ENCODE results near the gene NTNG2. TPM values are rescaled to one million over a fixed set of nuclear protein-coding genes. Genes with fewer than 3 reads are reported as not detected.

NTNG2 gene
- polyA plus RNA-seq, 1 donor from 2014 or later, result 0.43 TPM

DNA sequence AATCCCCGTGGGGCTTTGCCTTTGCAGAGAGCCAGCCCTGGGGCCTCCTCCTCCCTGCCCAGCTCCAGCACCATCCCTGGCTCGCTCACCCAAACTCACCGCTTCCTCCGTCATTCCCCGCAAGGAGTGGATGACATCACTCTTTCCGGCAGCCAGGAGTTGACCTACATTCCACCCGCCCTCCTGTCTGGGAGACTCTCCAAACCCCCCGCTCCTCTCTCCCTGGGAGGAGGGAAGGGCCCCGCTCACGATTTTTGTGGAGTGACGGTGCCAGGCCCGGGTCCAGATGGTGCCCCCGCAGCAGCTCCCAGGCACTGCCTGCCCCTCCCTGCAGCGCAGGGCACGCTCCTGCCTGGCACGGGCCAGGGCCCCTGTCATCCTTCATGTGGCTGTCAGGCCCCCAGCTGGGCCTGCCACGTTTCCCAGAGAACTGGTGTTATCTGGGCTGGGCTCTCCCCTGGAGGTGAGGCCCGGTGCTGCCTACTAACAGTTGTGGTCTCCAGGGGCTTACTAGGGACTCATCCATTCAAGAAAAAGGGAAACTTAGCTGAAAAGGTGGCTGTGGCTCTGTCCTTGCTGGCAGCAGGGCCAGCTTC, 52.3 kb downstream of the NTNG2 start:
- Histone ChIP-seq H3K9me2 (ENCODE audit: insufficient read depth, low read length) (no peaks in the 10 kb centered on the region), H3K27me3 (ENCODE audit: insufficient read depth, low read depth, low read length) (no peaks in the 10 kb centered on the region), H4K20me1 (ENCODE audit: insufficient read depth) (no peaks in the 10 kb centered on the region), H3K9ac (ENCODE audit: low read length) (no peak overlapping the region), H3K79me2 (replicated peaks; ENCODE audit: insufficient read depth, low read length) (no peaks in the 10 kb centered on the region), H2AFZ (ENCODE audit: low read depth, low read length) (no peak overlapping the region), H3K4me2 (ENCODE audit: low read length) (no peak overlapping the region), H3K9me3 (ENCODE audit: low read length) (no peaks in the 10 kb centered on the region), H3F3A (ENCODE audit: insufficient read depth, low read length, poor library complexity, severe bottlenecking) (no peaks in the 10 kb centered on the region), H3K4me3 (ENCODE audit: low read length) (no peak overlapping the region), H3K36me3 (ENCODE audit: insufficient read depth, low read length) (no peaks in the 10 kb centered on the region), H3K27ac (ENCODE audit: low read length) (no peak overlapping the region)
- TF ChIP-seq RAD21 (conservative IDR thresholded peaks at IDR 0.05) (no peak), POLR2AphosphoS5 (IDR thresholded peaks at IDR 0.05) (no peak), MXI1 (conservative IDR thresholded peaks at IDR 0.05; ENCODE audit: poor library complexity, severe bottlenecking) (no peak), SMC3 (conservative IDR thresholded peaks at IDR 0.05; ENCODE audit: poor library complexity) (no peak), EP300 (conservative IDR thresholded peaks at IDR 0.05; ENCODE audit: poor library complexity, severe bottlenecking) (no peak), TAF1 (IDR thresholded peaks at IDR 0.05; ENCODE audit: low read depth) (no peak), EZH2 (IDR thresholded peaks at IDR 0.05; ENCODE audit: borderline replicate concordance, insufficient read depth, low read length, poor library complexity, severe bottlenecking) (no peak)

DNA sequence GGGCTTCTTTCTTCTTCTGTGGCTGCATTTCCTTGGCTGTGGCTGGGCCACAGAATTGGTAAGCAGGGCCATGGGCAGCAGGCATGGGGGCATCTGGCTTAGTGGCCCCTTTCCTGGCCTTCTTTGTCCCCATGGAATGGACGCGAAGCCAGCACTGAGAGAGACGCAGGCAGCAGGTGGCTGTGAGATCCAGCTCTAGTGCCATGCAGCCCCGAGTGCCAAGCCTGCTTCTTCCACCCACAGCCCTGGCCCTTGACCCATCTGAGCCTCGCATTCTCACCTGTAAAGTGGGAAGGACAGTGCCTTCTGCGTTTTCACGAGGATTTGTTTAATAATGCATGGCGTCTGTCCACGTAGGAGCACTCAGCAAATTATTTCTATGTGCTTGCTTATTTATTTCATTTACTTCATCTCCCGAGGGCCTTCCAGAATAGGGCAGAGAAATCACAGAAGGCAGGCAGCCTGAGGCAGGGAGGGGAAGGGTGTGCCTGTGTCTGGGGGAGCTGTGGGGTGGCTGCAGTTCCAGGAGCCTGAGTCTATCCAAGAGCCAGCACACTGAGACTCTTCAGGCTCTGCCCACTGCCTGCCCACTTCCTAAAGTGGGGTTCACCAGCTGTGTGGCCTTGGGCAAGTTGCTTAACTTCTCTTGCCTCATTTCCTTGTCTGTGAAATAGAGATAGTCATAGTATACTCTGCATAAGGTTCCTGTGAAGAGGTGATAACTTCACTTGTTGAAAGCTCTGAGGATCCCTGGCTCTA, 55.2 kb downstream of the NTNG2 start:
- no peak overlapping the region for H3K27ac ChIP-seq (ENCODE audit: low read length)

More for the DNA sequence above, 55.2 kb downstream of the NTNG2 start:
- Histone ChIP-seq H4K20me1 (ENCODE audit: insufficient read depth) (no peaks in the 10 kb centered on the region), H3K79me2 (replicated peaks; ENCODE audit: insufficient read depth, low read length) (no peaks in the 10 kb centered on the region), H3K36me3 (ENCODE audit: insufficient read depth, low read length) (no peaks in the 10 kb centered on the region), H3K9ac (ENCODE audit: low read length) (no peak overlapping the region), H3F3A (ENCODE audit: insufficient read depth, low read length, poor library complexity, severe bottlenecking) (no peaks in the 10 kb centered on the region), H3K4me3 (ENCODE audit: low read length) (no peak overlapping the region), H3K9me3 (ENCODE audit: low read length) (no peaks in the 10 kb centered on the region), H2AFZ (ENCODE audit: low read depth, low read length) (no peak overlapping the region), H3K9me2 (ENCODE audit: insufficient read depth, low read length) (no peaks in the 10 kb centered on the region), H3K4me2 (ENCODE audit: low read length) (no peak overlapping the region), H3K27me3 (ENCODE audit: insufficient read depth, low read depth, low read length) (no peaks in the 10 kb centered on the region)
- TF ChIP-seq EP300 (conservative IDR thresholded peaks at IDR 0.05; ENCODE audit: poor library complexity, severe bottlenecking) (no peak), MXI1 (conservative IDR thresholded peaks at IDR 0.05; ENCODE audit: poor library complexity, severe bottlenecking) (no peak), TAF1 (IDR thresholded peaks at IDR 0.05; ENCODE audit: low read depth) (no peak), SMC3 (conservative IDR thresholded peaks at IDR 0.05; ENCODE audit: poor library complexity) (no peak), RAD21 (conservative IDR thresholded peaks at IDR 0.05) (no peak), POLR2AphosphoS5 (IDR thresholded peaks at IDR 0.05) (no peak), EZH2 (IDR thresholded peaks at IDR 0.05; ENCODE audit: borderline replicate concordance, insufficient read depth, low read length, poor library complexity, severe bottlenecking) (no peak)
- TF ChIP-seq, protein P1, sequence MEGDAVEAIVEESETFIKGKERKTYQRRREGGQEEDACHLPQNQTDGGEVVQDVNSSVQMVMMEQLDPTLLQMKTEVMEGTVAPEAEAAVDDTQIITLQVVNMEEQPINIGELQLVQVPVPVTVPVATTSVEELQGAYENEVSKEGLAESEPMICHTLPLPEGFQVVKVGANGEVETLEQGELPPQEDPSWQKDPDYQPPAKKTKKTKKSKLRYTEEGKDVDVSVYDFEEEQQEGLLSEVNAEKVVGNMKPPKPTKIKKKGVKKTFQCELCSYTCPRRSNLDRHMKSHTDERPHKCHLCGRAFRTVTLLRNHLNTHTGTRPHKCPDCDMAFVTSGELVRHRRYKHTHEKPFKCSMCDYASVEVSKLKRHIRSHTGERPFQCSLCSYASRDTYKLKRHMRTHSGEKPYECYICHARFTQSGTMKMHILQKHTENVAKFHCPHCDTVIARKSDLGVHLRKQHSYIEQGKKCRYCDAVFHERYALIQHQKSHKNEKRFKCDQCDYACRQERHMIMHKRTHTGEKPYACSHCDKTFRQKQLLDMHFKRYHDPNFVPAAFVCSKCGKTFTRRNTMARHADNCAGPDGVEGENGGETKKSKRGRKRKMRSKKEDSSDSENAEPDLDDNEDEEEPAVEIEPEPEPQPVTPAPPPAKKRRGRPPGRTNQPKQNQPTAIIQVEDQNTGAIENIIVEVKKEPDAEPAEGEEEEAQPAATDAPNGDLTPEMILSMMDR (IDR thresholded peaks at IDR 0.05; ENCODE audit: poor library complexity, severe bottlenecking), result no peak
- TF ChIP-seq, protein P2, sequence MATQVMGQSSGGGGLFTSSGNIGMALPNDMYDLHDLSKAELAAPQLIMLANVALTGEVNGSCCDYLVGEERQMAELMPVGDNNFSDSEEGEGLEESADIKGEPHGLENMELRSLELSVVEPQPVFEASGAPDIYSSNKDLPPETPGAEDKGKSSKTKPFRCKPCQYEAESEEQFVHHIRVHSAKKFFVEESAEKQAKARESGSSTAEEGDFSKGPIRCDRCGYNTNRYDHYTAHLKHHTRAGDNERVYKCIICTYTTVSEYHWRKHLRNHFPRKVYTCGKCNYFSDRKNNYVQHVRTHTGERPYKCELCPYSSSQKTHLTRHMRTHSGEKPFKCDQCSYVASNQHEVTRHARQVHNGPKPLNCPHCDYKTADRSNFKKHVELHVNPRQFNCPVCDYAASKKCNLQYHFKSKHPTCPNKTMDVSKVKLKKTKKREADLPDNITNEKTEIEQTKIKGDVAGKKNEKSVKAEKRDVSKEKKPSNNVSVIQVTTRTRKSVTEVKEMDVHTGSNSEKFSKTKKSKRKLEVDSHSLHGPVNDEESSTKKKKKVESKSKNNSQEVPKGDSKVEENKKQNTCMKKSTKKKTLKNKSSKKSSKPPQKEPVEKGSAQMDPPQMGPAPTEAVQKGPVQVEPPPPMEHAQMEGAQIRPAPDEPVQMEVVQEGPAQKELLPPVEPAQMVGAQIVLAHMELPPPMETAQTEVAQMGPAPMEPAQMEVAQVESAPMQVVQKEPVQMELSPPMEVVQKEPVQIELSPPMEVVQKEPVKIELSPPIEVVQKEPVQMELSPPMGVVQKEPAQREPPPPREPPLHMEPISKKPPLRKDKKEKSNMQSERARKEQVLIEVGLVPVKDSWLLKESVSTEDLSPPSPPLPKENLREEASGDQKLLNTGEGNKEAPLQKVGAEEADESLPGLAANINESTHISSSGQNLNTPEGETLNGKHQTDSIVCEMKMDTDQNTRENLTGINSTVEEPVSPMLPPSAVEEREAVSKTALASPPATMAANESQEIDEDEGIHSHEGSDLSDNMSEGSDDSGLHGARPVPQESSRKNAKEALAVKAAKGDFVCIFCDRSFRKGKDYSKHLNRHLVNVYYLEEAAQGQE (IDR thresholded peaks at IDR 0.05; ENCODE audit: borderline replicate concordance), result no peak

Measured in neural cell (in vitro differentiated cells).